Activated CD4-positive, alpha-beta T cell treated with anti-CD3 and anti-CD28 coated beads for 1 hour (primary cell): Measurements from ENCODE around the gene XXYLT1.
"Not testable (repeated sequence)": the region's sequence is repeated elsewhere in the genome, so short reads cannot be mapped to it uniquely, and the experiment has no call there.

ENCODE experiments used
- DNase-seq: peaks from one replicate; pipeline ENCODE4 v3.0.0-alpha.2; 2020

Gene XXYLT1

DNA sequence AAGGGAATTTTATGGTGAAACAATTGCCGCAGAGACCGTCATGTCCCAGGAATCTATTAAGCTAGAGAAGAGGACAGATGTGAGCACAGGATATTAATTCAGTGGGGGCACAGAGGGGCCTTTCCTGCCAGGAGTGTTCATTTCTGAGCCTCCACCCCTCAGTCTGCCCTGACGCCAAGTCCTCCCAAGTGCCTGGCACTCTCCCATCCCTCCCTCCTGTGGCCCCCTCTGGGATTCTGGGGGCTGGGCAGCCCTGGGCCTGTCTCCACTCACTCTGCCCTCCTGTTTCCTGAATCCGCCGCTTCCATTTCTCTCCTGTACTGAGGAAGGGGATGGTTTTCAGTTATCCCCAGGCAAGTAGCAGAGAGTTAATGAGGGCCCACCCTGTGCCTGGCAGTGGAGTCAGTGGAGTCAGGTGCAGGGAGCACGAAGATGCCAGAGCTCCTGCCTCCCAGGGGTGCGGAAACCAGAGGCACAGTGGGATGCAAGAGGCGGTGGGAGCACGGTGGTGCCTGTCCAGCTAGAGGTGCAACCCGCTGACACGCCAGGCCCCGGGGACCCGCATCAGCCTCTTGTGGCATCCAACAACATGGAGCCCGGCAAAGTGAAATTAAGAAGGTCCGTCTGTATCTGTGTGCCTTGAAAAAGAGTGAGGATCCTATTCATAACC, 212.5 kb downstream of the XXYLT1 start:
- DNase-seq: no peak

DNA sequence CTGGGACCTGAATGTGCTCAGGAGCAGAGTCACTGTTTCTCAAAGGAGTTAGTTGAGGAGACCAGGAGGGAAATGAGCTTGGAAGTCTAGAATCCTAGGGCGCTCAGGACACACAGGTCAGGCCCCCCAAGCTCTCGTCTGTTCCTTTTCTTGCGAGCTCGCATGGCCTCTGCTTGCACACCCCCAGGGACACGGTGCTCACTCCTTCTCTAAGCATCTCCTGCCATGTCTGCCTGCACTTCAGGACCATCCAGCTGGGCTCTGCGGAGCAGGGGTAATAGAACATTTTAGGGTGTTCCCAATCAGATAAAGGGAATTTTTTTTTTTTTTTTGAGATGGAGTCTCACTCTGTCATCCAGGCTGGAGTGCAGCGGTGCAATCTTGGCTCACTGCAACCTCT, 213.2 kb downstream of the XXYLT1 start:
- no peak for DNase-seq

DNA sequence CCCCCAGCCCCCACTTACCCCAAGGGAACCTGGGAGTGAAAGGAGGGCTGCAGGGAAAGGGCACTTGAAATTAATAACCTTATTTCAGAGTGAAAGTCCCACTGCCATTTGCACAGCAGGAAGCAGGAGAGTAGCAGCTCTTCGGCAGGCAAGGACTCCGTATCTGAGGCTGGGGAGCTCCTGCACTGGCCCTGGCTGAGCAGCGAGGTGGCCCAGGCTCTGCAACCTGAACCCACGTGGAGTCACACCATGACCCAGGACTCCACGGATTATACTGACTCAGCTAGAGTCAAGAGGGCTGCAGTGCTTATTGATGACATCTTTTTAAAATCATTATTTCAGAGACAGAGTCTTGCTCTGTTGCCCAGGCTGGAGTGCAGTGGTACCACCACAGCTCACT, 214.5 kb downstream of the XXYLT1 start:
- no peak for DNase-seq

GRCh38 chr3:195054311-195054710, 216.6 kb downstream of the XXYLT1 start:
- DNase-seq: no peak

GRCh38 chr3:195052939-195053338, 218.0 kb downstream of the XXYLT1 start:
- DNase-seq: no peak

DNA sequence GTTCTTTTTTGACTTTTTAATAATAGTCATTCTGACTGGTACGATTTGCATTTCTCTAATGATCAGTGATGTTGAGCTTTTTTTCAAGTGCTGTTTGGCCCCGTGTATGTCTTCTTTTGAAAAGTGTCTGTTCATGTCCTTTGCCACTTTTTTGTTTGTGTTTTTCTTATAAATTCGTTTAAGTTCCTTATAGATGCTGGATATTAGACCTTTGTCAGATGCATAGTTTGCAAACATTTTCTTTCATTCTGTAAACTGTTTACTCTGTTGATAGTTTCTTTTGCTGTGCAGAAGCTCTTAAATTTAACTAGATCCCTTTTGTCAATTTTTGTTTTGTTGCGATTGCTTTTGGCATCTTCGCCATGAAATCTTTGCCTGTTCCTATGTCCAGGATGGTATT, 220.7 kb downstream of the XXYLT1 start:
- not testable (repeated sequence) for DNase-seq

GRCh38 chr3:195048059-195048905, 222.7 kb downstream of the XXYLT1 start:
- no peak for DNase-seq

DNA sequence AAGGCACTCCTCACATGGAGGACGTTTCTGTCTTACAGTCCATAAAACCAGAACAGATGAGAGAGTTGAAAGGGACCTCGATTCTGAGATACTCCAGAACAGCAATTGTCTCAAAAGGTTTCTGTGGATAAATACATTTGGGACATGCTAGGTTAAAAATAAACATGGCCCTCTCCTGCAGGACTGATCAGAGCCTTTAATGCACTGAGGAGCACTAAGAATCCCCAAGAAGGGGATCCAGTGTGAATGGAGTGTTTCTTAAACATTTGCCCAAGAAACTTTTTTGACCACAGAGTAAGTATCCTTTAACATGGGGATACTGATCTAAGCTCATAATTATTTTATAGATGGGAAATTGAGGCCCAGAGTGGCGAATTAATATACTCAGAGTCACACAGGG, 223.4 kb downstream of the XXYLT1 start:
- no peak for DNase-seq

- DNase-seq: no peak
Observed at GRCh38 chr3:195046441-195046840, 224.5 kb downstream of the XXYLT1 start.

DNA sequence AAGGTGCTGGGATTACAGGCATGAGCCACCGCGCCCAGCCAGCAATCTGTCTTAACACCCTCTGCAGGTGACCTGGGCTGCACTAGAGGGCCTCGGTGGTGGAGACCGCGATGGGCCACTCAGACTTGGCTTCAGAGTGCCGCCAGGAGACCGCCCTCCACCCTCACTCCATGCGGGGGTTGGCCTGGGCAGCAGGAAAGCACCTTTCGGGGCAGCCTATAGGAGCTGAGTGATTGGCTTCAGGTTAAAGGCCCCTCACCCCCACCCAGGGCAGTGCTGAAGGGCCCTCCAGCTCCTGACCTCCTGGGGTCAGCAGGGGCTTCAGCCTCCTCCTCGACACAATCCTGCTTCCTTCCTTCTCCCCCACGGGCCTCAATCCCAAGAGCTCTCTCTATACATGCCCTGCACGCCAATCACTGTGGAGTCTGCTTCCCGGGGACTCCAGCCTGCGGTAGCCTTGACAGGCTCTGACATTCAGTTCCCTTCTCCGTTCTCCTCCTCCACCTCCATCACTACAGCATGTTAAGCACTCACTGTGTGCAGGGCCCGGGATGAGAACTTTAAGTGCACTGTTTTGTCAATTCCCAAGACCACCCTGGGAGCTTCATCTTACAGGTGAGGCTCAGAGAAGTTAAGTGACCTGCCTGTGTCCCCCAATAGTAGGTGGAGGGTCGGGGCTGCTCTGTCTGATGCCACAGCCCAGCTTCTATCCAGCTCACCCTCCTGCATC, 225.3 kb downstream of the XXYLT1 start:
- DNase-seq: no peak

GRCh38 chr3:195044411-195044810, 226.5 kb downstream of the XXYLT1 start:
- DNase-seq: no peak

- DNase-seq: no peak
Observed at GRCh38 chr3:195043607-195044339, 227.2 kb downstream of the XXYLT1 start.

GRCh38 chr3:195042743-195043606, 228.0 kb downstream of the XXYLT1 start:
- no peak for DNase-seq

DNA sequence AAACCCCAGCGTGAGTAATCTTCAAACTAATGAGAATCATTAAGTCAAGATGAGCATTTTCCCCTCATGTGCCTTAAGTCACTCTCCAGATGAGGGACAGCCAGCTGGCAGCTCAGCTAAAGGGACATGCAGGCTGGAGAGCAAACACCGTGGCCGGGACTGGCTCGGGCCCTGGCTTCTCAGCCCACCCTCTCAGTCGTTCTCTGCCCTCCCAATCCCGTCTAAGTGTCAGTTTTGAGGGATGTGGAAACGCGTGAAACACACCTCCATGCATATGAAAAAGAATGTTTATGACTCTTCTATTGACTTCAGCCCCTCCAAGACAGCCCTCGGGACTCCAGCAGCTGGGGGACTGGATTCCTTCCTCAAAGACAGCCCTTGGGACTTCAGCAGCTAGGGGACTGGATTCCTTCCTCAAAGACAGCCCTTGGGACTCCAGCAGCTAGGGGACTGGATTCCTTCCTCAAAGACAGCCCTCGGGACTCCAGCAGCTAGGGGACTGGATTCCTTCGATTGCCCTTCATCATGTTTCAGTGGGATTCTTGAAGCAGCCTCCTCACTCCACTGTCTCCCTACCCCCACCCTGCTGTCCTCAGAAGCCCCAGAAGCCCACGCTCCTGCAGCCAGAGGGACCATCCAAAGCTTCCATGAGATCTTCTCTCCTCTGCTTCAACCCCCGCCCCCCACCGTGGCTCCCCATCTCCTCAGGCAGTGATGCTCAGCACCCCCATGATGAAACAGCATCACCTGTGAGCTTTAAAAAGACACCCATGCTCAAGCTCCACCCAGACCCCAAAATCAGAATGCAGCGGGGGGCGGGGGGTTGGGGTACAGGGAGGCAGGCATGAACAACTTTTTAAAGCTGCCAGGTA, 228.9 kb downstream of the XXYLT1 start:
- DNase-seq: no peak

- DNase-seq: no peak
Observed at GRCh38 chr3:195040773-195041520, 230.0 kb downstream of the XXYLT1 start.

DNA sequence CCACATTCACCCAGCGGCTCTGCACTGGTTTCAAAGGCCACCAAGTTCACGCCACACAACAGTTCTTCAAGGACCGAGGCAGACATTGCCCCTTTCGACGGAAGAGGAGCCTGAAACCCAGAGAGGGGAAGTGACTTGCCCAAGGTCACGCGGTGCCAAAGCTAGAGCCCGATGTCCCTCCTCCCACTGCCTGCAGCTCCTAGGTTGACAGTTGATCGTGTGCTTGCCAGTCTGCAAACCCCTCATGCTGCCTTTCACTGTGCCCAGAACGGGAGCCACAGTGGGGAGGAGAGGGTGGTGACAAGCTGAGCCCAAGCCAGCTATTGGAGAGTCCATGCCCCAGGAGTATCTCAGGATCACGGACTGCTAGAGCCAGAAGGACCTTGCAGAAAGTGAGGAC, 230.9 kb downstream of the XXYLT1 start:
- DNase-seq: no peak

DNA sequence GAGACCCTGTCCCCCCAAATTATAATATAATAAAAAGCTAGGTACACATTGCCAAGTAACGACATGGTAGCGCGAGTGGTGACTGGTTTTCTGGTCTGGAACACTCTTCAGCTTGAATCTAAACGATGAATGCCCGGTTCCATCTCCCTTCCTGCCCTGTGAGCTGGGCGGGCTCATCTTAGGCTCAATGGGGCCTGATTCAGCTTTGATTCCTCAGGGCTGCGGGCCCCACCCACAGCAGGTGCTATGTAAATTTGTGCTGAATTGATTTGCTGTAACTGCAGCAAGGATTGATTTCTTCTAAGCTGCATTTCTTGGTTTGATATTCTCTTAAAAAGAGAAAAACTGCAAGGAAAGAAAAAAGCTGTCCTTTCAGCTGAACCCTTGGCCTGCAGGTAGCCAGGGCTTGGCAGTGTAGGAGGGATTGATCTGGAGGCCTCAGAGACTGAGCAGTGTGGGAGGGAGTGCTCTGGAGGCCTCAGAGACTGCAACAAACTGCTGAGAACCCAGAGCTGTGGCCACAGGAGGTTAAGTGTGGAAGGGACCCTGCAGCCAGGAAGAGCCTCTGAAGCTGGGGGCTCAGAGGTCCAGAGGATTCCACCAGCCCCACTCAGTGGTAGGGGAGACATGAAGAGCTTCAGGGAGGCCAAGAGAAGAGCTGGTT, 231.6 kb downstream of the XXYLT1 start:
- DNase-seq: no peak

GRCh38 chr3:195038161-195038560, 232.8 kb downstream of the XXYLT1 start:
- no peak for DNase-seq

DNA sequence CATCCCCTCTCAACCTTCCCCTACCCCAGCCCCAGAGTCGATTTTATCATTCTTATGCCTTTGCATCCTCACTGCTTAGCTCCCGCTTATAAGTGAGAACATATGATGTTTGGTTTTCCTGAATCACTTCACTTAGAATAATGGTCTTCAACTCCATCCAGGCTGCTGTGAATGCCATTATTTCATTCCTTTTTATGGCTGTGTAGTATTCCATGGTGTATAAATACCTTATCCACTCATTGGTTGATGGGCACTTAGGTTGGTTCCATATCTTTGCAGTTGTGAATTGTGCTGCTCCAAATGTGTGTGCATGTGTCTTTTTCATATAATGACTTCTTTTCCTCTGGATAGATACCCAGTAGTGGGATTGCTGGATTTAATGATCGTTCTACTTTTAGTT, 233.4 kb downstream of the XXYLT1 start:
- DNase-seq: not testable (repeated sequence)

DNA sequence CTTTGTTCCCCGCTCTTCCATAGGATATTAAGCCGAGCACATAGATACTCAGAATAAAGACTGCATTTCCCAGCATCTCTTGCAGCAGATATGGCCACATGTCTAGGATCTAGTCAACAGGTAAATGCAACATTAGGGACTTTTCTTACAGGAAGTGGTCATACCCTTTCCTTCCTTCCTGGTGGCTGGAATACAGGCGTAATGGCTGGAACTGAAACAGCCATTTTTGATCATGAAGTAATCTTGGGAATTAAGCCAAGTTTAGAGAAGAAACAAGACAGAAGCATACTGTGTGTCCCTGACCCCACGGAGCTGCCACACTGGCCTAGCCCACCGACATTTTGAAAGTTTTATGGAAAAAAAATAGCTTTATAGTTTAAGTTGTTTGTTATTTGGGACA, 234.0 kb downstream of the XXYLT1 start:
- no peak for DNase-seq
